ENCODE data around the gene PUS7. TPM values are rescaled to one million over a fixed set of nuclear protein-coding genes. Genes with fewer than 3 reads are reported as not detected.

PUS7 gene
- total and polyA plus RNA-seq, 2 of the 4 experiments (the other 2 are of a cell fraction) = 11.7 to 17.0 TPM

DNA sequence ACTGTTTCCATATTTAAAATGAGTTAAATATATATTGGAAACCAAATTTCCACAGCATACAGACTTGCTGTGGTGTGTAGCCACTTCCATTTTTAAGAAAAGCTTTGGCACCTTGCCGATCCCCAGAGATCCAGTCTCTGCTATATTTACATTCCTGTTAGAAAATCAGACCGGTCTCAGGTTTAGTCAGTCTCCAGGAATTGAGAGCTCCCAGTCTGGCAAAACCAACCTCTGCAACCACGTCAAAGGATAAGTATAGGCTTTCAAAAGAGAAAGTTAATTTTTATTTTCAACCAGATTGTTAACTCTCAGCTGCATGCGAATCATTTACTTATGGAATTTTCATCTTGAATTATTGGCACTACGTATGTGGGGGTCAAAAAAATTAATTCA is 28.2 kb downstream of the PUS7 start:
- Histone ChIP-seq H3K4me1 (ENCODE audit: control insufficient read depth, insufficient read depth, low read length) (peaks cover 19% of the 10 kb centered on the region), H2BK5ac (ENCODE audit: low read depth, low read length, poor library complexity, severe bottlenecking) (peak overlapping the region; percentile 97), H3K36me3 (ENCODE audit: control insufficient read depth, insufficient read depth, low read length) (no peaks in the 10 kb centered on the region; the same call in 1 of the 2 replicates), H2AK9ac (replicated peaks; ENCODE audit: low read depth, low read length, poor library complexity) (no peak overlapping the region), H4K20me1 (ENCODE audit: insufficient read depth, low read length) (no peaks in the 10 kb centered on the region), H3K4me3 (ENCODE audit: insufficient read depth, low read depth, low read length) (peak overlapping the region; percentile 36; the same call in 1 of the 2 replicates), H3K9ac (ENCODE audit: low read depth, low read length) (peak overlapping the region; percentile 46; the same call in 1 of the 2 replicates), H3K56ac (ENCODE audit: extremely low read depth, insufficient read depth, low read length) (peak overlapping the region; percentile 92), H3K14ac (replicated peaks; ENCODE audit: low read depth, low read length) (peak overlapping the region; percentile 86; the same call in 1 of the 2 replicates), H3K9me1 (ENCODE audit: insufficient read depth, low read length) (peaks cover 14% of the 10 kb centered on the region), H3K18ac (ENCODE audit: low read depth, low read length) (peak overlapping the region; percentile 96; the same call in 1 of the 2 replicates), H2AFZ (replicated peaks; ENCODE audit: low read length, poor library complexity) (no peak overlapping the region), H3K23ac (ENCODE audit: low read depth, low read length) (peak overlapping the region; percentile 81; the same call in 1 of the 2 replicates), H2AK5ac (ENCODE audit: low read depth, low read length) (no peak overlapping the region), H4K5ac (ENCODE audit: low read depth, low read length) (peak overlapping the region; percentile 89), H3K4ac (ENCODE audit: low read depth, low read length) (peak overlapping the region; percentile 92), H3K9me3 (ENCODE audit: control insufficient read depth, insufficient read depth, low read length) (no peaks in the 10 kb centered on the region), H4K8ac (ENCODE audit: low read depth in 2 of 2, low read length in 2 of 2) (peak overlapping the region; percentile 81 to 97; a peak in 3 of 4 replicates), H2BK15ac (ENCODE audit: low read depth, low read length) (peak overlapping the region; percentile 45; the same call in 2 of the 3 replicates), H3K27ac (ENCODE audit: insufficient read depth, low read length) (peak overlapping the region; percentile 87), H3K79me1 (ENCODE audit: low read depth in 1 of 2, low read length in 2 of 2) (peaks cover 6 to 38% of the 10 kb centered on the region in 2 experiments; a peak in 3 of 4 replicates), H3K27me3 (ENCODE audit: control insufficient read depth, insufficient read depth, low read length) (no peaks in the 10 kb centered on the region), H4K91ac (ENCODE audit: insufficient read depth, low read depth, low read length) (peak overlapping the region; percentile 91), H3K4me2 (ENCODE audit: low read depth, low read length) (peak overlapping the region; percentile 94), H2BK120ac (ENCODE audit: low read depth, low read length) (peak overlapping the region; percentile 98), H2BK20ac (ENCODE audit: low read depth, low read length) (peak overlapping the region; percentile 97)
- no TSS peak for BruUV-seq (replicated peaks)
- ATAC-seq (ENCODE audit: low read depth) (peak; percentile 95), DNase-seq (peak; percentile 98)
- intact Hi-C loops (cut with micrococcal nuclease) (no loop called here), in situ Hi-C loops (cut with MboI; ENCODE audit: low sequenced_read_pairs) (no loop called here), dilution Hi-C loops (cut with HindIII; ENCODE audit: low sequenced_read_pairs, unreplicated experiment) (no loop called here)
- no CpG with 5 or more reads among the region's 5 CpGs for WGBS, 2 experiments (ENCODE audit: extremely low coverage in 2 of 2, insufficient read length in 1 of 2)
- ChIA-PET CTCF (interaction anchor here (0.8 kb wide), 1 partner anchor 472 kb away, joined by 3 read pairs; no protein-coding TSS in a partner anchor), POLR2A (ENCODE audit: unreplicated experiment) (interaction anchor here (0.6 to 0.8 kb wide), 2 partner anchors 15 to 20 kb away, joined by 5 to 14 read pairs; no protein-coding TSS in a partner anchor)
- TF ChIP-seq FOS (IDR thresholded peaks at IDR 0.05; ENCODE audit: low read depth, low read length) (peak; percentile 75; the same call in 1 of the 2 replicates), RFX5 (IDR thresholded peaks at IDR 0.05; ENCODE audit: low read depth, low read length) (no peak)
